LNCAP (cell line): Measurements from ENCODE around the gene BARD1.

Experiments used
- TF ChIP-seq, protein P1 (sequence below): fragments of 450-650 bp; IDR thresholded peaks from 2 replicates; pipeline ENCODE4 v1.5.1; 2017; ENCODE audit warnings: mild to moderate bottlenecking

Gene BARD1

DNA sequence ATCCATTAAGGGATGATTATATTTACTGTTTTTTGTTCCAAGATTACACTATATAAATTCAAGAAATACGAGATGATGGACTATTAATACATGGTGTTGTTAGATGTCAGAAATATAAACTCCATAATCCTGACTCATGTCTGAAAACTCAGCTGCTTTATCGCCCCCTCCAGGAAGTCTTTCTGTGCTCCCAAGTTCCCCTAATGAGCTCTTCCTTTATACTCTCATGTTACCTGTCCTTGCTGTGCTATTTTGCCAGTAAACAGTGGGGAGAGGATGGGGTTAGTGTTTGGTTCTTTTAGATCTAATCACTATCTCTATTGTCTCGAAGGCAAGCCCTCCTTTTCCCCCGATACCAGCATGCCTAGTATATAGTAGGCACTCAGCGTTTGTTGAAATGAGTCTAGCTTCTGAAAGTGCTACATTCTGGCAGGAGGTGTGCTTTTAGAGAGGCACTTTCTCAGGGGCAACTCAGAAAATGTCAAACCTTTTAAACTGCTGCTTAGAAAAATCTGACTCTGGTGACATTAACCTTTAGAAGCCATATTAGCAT, 21.4 kb upstream of the BARD1 start:
- TF ChIP-seq, protein P1, sequence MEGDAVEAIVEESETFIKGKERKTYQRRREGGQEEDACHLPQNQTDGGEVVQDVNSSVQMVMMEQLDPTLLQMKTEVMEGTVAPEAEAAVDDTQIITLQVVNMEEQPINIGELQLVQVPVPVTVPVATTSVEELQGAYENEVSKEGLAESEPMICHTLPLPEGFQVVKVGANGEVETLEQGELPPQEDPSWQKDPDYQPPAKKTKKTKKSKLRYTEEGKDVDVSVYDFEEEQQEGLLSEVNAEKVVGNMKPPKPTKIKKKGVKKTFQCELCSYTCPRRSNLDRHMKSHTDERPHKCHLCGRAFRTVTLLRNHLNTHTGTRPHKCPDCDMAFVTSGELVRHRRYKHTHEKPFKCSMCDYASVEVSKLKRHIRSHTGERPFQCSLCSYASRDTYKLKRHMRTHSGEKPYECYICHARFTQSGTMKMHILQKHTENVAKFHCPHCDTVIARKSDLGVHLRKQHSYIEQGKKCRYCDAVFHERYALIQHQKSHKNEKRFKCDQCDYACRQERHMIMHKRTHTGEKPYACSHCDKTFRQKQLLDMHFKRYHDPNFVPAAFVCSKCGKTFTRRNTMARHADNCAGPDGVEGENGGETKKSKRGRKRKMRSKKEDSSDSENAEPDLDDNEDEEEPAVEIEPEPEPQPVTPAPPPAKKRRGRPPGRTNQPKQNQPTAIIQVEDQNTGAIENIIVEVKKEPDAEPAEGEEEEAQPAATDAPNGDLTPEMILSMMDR = peak; percentile 14; the same call in 1 of the 2 replicates

- TF ChIP-seq, protein P1 = no peak
These were observed 6.6 kb upstream of the BARD1 start for GRCh38 chr2:214816008-214816533.

DNA sequence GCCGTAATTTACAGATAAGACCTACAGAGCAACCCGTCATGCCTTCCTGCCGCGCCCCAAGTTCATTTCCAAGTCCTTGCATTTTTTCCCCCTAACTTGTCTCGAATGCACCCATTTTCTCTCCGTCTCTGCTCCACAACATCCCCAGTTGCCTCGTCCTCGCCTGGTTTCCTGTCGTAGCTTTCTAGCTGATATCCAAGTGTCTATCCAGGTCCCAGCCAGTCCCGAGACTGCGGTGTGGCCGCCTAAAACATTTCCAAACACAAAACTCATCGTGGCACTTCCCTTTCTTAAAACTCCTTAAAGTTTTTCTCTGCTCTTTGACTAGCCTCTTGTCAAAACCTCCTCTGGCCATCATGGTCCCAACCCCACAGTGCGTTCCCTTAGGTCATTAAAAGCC, 1.2 kb upstream of the BARD1 start:
- TF ChIP-seq, protein P1 = no peak

DNA sequence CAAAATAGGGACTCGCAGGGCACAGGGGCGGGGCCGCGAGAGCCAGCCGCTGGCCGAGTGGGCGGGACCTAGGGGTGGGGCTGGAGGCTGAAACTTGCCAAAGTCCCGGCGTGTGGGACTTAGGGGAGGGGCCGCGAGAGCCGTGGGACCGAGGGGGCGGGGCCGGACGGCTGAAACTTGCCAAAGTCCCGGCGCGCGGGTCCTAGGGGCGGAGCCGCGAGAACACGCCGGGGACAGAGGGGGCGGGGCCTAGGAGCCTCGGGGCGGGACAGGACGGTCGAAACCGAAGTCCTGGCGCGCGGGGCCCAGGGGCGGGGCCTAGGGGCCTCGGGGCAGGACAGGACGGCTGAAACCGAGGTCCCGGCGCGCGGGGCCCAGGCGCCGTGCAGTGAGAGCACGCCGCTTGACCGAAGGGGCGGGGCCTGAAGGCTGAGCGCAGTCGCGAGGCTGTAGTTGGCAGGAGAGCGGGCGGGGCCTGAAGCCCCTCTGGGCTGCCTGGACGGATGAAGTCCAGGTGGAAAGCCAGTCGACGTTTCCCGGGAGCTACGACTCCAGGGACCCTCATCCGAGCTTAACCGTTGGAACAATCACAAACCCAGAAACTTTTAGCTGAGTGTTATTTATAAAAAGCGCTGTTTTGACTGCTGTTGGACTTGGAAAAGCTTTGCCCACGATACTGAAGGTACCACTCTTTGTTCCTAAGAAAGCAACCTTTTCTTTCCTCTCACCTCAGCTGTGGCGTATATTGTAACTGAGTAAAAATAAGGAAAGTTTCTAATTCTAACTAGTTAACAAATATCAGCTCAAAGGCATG, 475 bp upstream of the BARD1 start:
- TF ChIP-seq, protein P1 = no peak

- TF ChIP-seq, protein P1 = no peak
These were observed 1.8 kb downstream of the BARD1 start for GRCh38 chr2:214807653-214808052.

DNA sequence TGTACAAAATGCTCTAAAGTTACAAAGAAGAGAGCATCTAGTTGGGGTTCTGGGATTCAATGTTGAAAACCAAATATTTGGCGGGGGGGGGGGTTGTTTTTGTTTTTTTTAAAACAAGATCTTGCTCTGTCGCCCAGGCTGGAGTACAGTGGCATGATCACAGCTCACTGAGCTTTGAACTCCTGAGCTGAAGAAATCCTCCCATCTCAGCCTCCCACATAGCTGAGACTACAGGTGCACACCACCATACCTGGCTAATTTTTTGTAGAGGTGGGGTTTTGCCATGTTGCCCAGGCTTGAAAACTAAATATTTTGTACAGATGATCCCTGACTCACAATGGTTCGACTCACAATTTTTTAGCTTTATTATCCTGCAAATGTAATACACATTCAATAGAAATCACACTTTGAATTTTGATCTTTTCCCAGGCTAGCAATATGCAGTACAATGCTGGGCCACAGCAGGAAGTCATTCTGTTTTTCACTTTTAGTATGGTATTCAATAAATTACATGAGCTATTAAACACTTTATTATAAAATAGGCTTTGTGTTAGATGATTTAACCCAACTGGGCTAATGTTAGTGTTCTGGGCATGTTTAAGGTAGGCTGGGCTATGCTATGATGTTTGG, 7.6 kb downstream of the BARD1 start:
- TF ChIP-seq, protein P1 = no peak

DNA sequence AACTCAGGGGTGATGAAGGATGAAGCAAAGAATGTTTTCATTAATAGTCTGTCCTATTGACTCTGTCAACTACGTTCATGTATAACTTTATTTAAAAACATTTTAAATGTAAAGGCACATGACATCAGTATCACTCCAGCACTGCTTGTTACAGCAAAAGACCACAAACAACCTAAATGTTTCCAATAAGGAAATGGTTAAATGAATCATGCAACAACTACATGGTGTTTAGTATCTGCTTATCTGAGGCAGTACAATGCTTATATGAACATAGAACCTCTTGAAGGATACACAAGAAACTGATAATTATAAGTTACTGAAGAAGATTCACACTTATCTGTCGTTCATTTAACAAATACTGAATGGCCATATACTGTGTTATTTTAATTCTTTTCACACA, 8.4 kb downstream of the BARD1 start:
- TF ChIP-seq, protein P1 = no peak
